HL-60/S4 treated with phorbol 12-myristate 13-acetate at 8.2 ng/mL for 4 days and 3 days (cell line): ENCODE data around the gene CDKAL1.

Source experiments
- in situ Hi-C: fragments of 300-500 bp; cut with MboI; formaldehyde crosslinking; loops from 2 replicates; pipeline ENCODE4 v1.15.0; 2022; ENCODE audit warnings: low sequenced_read_pairs

CDKAL1 gene

DNA sequence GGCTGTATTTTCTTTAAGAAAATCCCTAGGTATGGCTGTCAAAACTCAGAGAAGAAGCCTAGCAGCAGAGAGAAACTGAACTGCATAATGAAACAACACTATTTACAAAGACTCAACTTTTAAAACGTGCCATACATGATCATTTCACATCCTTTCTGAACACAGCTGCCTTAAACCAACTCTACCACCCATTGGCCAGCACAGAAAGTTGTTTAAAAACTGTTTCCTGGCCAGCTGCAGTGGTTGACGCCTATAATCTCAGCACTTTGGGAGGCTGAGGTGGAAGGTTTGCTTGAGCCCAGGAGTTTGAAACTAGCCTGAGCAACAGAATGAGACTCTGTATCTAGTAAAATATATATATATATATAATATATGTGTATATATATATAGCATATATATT lies 722.9 kb downstream of the CDKAL1 start:
- in situ Hi-C loops = no loop called here

DNA sequence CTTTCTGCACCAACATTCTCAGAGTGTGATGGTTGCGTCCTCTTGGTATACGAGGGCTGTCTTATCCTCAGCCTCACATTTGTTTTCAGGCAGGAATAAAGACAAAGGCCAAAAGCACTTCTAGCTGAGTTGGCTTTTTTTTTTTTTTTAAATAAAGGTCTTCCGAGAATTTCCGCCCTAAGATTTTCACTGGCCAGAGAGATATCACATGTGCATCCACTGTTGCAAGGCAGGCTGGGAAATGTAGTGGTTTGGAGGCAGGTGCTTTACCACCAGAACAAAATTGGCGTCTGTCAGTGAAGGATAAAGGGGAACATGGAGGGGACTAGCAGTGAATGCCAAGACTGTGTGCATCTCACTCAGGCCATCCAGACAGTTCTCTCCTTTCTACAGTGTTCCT lies 724.4 kb downstream of the CDKAL1 start:
- in situ Hi-C loops = no loop called here

DNA sequence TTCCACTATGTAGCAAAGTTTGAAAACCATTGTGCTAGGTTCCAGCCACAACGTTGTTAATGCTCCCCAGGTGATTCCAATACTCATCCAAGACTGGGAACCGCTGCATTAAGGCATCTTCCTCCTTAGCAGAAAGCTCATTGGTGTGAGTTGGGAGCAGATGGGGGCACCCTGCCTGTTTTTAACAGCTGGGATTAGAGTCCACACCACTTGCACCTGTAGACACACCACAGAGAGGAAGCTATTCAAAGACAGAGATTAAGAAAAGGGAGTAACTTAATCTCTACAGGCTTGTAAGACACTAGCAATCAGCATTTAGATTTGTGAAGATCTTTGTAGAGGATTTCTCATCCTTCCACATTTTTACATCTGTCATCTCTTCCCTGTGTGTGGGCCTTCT lies 725.4 kb downstream of the CDKAL1 start:
- in situ Hi-C loops = no loop called here

GRCh38 chr6:21262504-21262903 lies 728.2 kb downstream of the CDKAL1 start:
- in situ Hi-C loops = no loop called here

DNA sequence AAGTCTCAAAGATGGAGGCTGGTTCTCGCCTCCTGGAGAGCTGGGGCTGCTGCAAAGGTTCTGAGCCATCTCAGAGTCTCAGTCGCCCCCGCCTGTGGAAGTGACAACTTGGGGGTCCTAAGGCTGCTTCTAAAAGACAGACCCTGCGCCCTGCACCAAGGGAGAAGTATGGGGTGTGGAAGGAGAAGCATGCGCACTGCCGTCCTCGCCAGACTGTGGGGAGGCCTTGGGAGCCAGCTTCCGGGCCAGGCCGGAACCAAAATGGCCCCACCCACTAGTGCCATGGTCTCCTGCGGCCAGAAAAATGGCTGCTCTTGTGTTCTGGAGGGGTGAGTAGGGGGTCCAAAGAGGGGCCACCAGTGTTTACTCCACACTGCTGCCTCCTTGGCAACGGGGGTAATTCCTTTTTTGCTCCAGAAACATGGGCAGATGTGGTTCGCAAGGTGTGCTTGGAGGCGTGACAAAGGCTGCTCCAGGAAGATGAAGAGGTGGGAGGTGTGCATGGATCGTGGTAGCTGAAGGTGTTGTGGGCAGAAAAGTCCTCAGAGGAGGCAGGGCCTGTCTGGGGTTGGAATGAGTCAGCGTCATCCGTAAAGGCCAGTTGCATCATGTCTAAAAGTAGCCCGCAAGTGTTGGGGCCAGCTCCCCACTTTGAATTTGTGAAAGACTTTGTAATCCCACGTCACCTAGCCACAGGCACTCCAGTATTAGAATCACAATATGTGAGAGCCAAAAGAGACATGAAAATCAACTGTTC lies 729.5 kb downstream of the CDKAL1 start:
- in situ Hi-C loops = no loop called here

GRCh38 chr6:21264288-21265033 lies 730.2 kb downstream of the CDKAL1 start:
- in situ Hi-C loops = no loop called here

DNA sequence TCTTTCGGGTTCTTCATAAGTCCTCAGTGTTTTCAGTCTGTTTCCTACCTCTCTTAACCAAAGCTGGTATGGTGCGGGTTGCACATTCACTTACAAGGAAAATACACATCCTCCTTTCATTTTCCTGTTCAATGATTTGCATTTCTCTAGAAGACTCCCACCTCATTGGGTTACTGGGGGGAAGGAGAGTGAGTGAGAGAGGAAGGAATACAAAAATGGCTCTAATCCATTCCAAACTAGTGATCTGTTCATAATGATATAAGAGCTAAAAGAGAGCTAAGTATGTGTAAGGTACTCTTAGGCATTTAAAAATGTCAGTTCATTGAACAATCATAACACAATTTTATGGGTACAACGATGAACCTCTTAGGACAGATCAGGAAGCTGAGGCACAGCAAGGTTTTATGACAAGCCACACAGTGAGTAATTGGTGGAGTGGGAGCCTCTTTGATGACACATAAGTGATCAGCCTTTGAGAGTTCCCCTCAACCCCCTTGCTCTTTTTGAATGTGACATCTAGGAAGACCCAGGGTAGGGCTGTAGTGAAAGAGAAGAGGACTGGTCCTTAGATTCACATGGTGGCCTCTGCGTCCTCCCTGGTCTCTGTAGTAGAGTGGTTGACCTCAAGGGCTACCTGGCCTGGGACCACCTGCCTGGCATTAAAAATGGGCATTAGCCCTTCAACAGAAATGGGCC lies 730.9 kb downstream of the CDKAL1 start:
- in situ Hi-C loops = no loop called here

DNA sequence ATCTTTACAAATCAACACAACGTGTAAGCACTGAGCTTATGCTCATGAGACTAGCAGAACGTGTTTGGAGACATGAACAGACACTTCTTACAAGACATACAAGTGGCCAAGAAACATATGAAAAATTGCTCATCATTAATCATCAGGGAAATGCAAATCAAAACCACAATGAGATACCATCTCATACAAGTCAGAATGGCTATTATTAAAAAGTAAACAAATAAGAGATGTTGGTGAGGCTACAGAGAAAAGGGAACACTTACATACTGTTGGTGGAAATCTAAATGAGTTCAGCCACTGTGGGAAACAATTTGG lies 731.4 kb downstream of the CDKAL1 start:
- in situ Hi-C loops = no loop called here

DNA sequence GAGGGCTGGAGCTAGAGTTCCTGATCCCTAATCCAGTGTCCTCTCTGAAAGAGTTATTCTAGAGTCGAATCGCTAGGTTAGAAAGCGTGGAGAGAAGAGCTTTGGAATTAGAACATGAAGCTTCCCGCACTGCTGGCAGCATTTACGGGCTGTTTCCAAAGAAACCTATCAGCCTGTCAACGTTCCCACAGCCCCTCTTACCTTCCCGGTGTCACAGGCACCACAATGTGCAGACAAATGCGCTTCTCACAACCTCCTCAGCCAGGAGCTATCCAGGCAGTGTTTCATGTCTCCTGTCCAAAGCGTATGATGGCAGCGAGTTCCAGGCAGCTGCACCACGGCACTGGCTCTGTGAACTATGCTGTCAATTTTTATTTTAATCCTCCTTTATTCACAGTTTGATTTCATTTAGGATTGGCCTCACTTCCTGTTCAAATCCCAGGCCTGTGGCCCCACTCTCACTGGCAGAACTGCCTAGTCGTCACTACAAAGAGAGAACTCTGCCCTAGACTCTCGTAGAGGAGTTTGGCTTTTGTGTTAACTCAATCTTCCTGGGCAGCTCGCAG lies 736.5 kb downstream of the CDKAL1 start:
- in situ Hi-C loops = no loop called here

DNA sequence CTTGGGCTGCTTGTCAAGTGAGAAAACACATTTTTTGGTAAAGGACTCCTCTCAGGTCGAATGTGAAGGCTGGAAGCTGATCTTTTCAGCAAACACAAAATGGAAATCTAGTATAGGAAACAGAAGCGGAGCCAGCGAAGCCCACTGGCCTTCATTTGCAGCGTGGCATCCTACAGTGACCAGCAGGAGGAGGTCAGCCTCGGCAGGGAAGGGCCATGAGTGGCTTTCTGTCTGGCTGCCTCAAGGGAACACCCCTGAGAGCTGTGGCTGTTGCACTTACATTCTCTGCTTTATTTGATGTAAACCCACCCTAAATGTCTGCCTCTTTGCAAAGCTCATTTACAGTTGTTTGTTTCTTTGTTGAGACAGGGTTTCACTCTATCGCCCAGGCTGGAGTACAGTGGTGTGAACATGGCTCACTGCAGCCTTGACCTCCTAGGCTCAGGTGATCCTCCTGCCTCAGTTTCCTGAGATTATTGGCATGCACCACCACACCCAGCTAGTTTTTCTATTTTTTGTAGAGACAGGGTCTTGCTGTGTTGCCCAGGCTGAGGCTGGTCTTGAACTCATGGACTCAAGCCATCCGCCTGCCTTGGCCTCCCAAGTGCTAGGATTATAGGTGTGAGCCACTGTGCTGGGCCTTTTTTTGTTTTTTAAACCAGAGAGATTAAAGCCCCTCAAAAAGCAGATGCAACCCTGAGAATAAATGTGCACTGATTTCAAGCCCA lies 737.3 kb downstream of the CDKAL1 start:
- in situ Hi-C loops = no loop called here

DNA sequence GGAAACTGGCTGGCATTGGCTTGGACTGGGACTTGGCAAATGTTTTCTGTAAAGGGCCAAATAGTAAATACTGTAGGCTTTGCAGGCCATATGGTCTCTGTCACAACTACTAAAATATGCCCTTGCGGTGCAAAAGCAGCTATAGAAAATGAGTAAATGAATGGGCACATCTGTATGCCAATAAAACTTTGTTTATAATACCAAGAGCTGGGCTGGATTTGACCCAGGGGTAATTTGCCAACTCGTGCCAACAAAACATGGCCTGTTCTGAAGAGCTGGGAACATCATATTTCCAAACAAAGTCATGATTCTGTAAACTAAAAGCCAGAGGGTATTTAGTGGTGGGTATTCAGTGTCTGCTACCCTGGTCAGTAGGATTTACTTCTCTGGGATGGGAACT lies 739.2 kb downstream of the CDKAL1 start:
- in situ Hi-C loops = no loop called here

DNA sequence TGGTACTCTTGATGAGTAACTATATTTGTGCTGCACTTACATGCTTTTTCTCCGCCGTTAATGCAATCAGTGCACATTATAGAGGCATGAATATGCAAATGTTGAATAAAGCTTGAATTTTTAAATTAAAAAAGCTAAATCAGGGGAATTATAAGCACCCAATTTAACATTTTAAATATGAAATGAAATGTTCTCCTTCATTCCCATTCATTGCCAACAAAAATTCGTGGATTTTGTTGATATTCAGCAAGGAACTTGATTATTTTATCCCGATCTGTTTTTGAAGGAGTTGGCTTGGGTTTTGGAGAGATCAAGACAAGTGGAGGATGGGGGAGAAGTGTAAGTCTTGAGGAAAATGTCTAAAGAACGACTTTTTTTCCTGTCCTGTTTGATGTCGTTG lies 740.6 kb downstream of the CDKAL1 start:
- in situ Hi-C loops = no loop called here

DNA sequence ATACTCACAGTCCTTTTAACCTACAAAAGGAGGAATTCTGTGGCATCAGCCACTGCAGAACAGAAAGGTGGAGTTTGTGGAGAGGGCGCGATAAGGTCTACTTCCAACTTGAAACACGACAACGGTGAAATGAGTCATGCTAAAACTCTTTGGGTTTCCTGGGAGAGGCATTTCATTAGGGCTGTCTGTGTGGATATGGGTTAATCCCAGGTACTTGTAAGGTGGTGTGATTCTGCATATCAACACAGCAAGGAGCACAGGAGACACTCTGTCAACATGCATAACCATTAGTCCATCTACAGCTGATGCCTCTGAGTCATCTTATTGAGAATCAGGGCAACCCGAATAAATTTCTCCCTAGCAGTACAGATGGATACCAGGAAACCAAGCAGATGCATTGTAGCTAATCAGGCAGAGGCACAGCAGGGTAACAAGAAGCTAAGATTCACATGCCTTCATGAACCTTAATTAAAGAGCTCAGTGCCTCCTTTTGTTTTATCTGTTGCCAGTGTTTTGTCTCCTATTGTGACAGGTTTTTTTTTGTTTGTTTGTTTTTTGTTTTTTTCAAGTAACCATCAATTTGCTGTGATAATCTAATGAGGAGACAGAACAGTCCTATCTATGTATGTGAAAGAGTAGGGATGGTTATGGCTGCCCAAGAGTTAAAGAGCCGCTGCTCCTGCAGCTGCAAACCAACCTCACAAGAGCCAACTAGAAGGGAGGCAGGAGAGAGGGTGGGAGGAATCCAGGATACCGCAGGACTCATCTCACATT lies 743.5 kb downstream of the CDKAL1 start:
- in situ Hi-C loops = no loop called here

DNA sequence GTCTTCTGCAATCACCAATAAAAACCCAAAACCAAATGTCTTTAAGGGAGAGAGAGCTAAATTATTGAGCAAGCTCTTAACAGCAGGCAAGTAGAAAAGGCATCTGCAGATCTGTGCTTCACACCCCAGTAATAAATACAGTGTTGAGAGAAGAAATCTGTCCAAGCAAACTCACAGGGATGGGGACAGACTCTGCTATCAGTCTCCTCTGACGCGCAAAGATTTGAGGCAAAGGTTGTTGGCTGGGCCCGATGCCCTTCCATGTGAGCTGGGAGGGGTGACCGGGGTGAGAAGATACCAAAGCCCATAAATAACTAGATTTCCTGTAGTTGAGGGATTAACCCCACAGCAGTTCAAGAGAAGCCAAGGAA lies 744.1 kb downstream of the CDKAL1 start:
- in situ Hi-C loops = no loop called here

- in situ Hi-C loops = no loop called here
Measured at GRCh38 chr6:21279619-21280018, 745.4 kb downstream of the CDKAL1 start.

- in situ Hi-C loops = no loop called here
Measured at GRCh38 chr6:21281366-21281765, 747.1 kb downstream of the CDKAL1 start.
